NB4 (cell line): ENCODE measurements around the gene ABTB2.

Source experiments
- CTCF ChIP-seq: IDR thresholded peaks from one replicate; pipeline ENCODE4 v1.5.1; 2012; ENCODE audit warnings: low read depth, low read length
- POLR2A ChIP-seq: IDR thresholded peaks from 2 replicates; pipeline ENCODE4 v1.6.1; 2011; ENCODE audit warnings: mild to moderate bottlenecking; ENCODE audit not compliant: insufficient read length; ENCODE audit errors: extremely low read depth
- TF ChIP-seq, protein P1 (sequence below): IDR thresholded peaks from 2 replicates; pipeline ENCODE4 v1.6.1; 2011; ENCODE audit warnings: low read depth, low read length

- TF ChIP-seq CTCF, result no peak
- TF ChIP-seq, protein P1, sequence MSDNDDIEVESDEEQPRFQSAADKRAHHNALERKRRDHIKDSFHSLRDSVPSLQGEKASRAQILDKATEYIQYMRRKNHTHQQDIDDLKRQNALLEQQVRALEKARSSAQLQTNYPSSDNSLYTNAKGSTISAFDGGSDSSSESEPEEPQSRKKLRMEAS, result no peak
- no peak for TF ChIP-seq POLR2A
Observed at GRCh38 chr11:34397811-34398210, 40.0 kb upstream of the ABTB2 start.
